Measurements from ENCODE around the gene AUH.

Gene AUH

GRCh38 chr9:91338681-91339080, 23.0 kb downstream of the AUH start:
- no peak for DNase-seq (ENCODE audit: low spot score)

GRCh38 chr9:91336786-91337185, 24.9 kb downstream of the AUH start:
- DNase-seq (ENCODE audit: low spot score), result no peak

DNA sequence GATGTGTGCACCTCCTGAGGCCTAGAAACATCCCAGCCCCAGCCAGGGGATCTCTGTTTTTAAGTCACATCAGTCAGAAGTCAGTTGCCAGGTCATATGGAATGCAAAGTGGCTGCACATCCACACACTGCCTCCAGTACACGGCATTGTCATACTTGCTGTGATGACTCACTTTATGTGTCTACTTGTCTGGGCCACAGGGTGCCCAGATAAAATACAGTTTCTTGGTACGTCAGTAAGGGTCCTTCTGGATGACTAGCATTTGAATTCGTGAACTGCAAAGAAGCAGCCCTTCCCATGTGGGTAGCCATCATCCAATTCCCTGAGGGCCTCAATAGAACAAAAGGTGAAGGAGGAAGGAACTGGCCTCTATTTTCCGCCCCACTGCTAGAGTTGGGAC, 27.7 kb downstream of the AUH start:
- DNase-seq (ENCODE audit: low spot score), result no peak

- no peak for DNase-seq (ENCODE audit: low spot score)
These were observed 28.2 kb downstream of the AUH start for GRCh38 chr9:91333551-91333950.

- DNase-seq (ENCODE audit: low spot score), result no peak
These were observed 29.0 kb downstream of the AUH start for GRCh38 chr9:91332546-91333231.

GRCh38 chr9:91331849-91332248, 29.9 kb downstream of the AUH start:
- DNase-seq (ENCODE audit: low spot score), result no peak

DNA sequence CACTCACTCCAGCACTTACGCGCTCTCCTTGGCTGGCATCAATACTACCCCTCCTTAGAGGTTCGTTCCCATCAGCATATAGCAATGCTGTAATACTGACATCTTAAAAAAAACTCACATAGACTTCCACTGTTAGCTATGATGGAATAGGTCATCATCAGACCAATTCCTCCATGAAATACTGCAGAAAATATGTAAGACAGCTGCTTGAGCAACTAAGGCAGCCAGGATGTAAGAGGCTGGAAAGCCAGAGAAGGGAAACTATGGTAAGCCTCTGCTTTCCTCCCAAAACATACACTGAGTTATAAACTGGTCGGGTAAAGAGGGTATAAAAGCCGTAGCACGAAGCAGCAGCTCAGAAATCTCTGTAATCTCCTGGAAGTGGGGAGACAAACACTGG, 33.5 kb downstream of the AUH start:
- DNase-seq (ENCODE audit: low spot score), result no peak

DNA sequence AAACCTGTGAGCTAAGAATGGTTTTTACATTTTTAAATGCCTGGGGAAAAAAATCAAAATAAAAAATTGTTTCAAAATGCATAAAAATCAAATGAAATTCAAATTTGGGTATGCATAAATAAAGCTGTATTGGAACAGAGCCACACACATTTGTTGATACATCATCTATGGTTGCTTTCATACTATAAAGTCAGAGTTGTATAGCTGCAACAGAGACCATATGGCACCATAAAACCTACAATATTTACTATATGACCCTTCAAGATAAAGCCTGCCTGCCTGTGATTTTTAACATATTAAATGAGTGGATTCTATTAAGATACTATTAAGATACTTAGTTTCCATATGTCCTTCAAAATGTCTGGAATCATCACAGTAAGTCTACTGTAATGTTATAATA, 40.0 kb downstream of the AUH start:
- no peak for DNase-seq (ENCODE audit: low spot score)

DNA sequence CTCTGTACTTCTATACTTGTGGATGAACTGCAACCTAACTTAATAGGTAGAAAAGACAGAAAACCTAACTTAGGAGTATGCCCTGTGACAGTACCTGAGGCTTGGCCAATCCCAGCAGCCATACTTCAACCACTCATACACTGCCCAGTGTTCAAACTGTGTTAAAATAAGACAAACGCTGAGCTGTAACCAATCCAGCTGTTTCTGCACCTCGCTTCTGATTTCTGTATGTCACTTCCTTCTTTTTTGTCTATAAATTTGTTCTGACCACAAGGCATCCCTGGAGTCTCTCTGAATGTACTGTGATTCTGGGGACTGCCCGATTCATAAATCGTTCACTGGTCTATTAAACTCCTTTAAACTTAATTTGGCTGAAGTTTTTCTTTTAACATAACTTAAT, 41.4 kb downstream of the AUH start:
- no peak for DNase-seq (ENCODE audit: low spot score)

DNA sequence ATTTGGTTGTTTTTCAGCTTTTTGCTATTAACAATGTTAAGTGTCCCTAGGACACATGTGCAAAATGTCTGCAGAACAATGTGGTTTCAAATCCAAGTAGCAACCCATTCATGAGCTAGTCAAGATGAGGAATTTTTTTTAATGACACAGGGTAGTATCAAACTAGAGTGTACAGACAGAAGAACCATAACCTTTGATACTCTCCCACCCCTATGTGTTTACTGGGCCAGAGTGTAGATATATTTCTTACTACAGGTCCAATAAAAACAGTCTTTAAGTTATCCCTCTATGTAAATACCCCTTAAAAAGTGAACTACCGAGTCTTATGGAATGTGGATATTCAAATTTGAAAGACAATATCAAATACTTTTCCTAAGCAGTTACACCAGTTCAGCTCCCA, 45.6 kb downstream of the AUH start:
- no peak for DNase-seq (ENCODE audit: low spot score)

- no peak for DNase-seq (ENCODE audit: low spot score)
These were observed 46.5 kb downstream of the AUH start for GRCh38 chr9:91315191-91315590.

DNA sequence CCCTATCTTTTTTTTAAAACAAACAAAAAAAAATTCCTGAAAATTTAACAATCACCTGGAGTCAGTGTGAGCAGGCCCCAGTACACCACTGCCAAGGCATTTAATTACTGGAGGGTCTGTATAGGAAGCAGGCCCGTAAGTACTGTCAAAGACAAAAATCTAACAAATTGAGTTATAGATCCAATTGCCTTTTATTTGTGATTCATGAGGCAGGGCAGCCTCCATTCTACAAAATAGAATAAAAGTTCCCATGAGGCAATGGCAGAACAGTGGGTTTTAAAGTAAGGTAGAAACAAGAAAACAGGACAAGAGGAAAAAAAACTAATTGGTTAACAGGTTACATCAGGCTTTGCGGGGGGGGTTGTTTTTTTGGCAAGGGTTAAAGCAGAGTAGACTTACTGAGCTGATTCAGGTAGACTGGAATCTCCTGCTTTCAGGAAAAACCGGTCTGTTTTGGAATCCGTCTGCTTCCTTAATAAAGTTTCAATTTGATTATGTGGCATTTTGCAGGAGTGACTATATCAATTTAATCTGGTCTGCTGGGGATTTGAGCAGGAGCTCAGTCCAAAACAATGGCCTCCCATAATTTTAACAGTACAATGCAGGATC, 48.9 kb downstream of the AUH start:
- no peak for DNase-seq (ENCODE audit: low spot score)

DNA sequence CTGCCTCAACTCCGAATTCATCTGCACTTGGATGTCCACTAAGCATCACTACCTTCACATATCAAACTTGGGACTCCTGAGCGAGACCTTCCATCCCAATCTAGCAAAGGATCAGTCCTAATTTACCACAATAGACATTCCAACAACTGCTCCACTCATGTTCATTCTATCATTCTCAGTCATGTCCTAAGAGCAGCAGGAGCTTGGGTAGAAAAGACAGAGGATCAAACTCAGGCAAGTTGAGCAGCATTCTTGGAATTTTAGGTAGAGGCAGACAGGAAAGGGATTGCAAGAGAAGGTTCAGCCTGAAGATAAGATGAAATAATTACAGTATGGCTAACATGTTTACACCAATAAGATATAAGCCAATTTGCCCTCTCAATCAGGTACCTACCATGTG, 51.7 kb downstream of the AUH start:
- no peak for DNase-seq (ENCODE audit: low spot score)

DNA sequence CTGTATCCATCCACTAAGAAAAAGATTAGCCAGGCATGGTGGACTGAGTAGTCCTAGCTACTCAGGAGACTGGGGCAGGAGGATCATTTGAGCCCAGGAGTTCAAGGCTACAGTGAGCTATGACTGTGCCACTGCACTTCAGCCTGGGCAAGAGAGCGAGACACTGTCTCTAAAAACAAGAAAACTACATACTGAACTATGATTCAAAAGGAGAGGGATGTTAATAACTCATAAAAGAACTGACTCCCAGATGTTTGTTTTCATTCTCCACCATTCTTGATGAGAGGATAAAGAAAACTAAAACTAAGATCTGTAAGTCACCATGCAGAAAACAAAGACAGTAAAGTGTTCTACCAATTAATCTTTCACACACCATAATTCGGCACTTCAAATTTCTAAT, 53.5 kb downstream of the AUH start:
- DNase-seq (ENCODE audit: low spot score), result no peak

DNA sequence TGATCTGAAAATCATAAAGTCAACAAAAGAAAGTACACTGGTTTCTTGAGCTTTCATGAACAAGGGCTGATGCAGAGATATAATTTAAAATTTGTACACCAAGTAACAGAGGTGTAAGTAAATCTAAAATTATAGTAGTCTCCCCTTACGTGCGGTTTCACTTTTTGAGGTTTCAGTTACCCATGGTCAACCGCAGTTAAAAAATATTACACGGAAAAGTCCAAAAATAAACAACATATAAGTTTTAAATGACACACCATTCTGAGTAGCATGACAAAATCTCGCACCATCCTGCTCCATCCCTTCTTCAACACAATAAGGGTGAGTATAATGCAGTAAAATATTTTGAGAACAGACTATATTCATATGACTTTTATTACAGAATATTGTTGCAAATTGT, 54.4 kb downstream of the AUH start:
- no peak for DNase-seq (ENCODE audit: low spot score)

DNA sequence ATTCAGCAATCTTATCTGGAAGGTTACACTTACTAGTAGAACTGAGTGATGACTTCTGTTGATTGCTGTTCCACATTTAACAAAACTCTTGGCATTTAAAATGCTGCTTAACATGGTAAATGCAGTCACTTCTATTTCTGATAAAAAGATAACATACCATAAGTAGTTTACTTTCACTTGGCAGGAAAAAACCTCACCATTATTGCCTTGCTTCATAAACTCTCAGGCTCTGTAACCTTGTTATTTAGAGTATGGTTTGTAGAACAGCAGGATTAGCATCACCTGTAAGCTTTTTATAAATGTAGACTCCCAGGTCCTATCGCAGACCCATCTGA, 55.5 kb downstream of the AUH start:
- DNase-seq (ENCODE audit: low spot score), result no peak

- no peak for DNase-seq (ENCODE audit: low spot score)
These were observed 56.0 kb downstream of the AUH start for GRCh38 chr9:91305596-91306295.

GRCh38 chr9:91303741-91304415, 57.8 kb downstream of the AUH start:
- peak; percentile 12 for DNase-seq (ENCODE audit: low spot score)

DNA sequence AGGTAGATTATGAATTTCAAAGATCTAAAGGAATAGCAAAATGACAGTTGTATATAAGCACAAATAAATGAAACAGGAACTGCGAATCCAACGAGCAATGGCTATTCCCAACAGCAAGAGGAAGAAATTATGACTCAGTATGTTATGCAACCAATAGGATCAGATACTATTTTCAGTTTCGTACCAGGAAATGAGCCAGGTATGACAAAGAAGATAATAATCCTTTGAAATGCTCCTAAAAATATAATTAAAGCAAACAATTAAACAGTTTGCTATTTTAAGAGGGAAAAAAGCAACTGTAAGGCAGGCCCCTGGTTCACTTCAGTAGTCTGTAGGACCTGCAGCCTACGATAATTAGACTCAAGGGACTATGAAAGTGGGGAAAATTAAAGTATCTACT, 58.9 kb downstream of the AUH start:
- DNase-seq (ENCODE audit: low spot score), result peak; percentile 8

- DNase-seq (ENCODE audit: low spot score), result no peak
These were observed 60.6 kb downstream of the AUH start for GRCh38 chr9:91301161-91301560.

DNA sequence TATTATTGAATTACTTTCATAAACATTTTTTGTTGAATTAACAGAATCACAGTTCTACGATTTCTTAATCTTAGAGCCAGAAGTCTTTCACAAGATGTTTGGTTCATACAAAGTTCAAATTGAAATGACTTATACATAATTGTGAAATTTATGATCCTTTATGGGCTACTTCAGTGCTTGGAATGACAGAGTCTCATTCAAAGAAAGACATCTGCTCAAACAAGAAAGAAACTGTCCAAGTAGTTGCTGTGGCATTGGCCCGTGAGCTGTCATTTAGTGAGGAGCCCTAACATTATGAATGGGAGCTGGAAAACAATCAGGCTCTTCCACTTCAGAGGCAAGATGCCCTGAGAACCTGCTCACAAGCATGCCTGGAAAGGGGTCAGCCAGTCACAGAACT, 63.4 kb downstream of the AUH start:
- DNase-seq (ENCODE audit: low spot score), result no peak

DNA sequence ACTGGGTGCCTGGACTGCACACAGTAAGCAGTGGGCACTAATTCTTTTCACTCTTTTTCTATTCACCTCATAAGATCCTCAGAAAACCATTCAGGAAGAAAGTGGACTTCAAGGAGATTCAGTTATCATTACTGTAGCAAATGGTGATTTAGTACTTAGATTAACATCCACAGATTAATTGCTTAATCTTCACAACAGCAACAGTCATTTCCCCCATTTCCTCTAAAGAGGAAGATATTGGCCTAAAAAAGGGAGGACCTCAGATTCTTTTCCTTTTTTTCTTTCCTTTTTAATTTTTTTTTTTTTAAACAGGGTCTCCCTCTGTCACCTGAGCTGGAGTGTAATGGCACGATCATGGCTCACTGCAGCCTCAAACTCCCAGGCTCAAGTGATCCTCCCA, 64.4 kb downstream of the AUH start:
- no peak for DNase-seq (ENCODE audit: low spot score)

- DNase-seq (ENCODE audit: low spot score), result no peak
These were observed 65.4 kb downstream of the AUH start for GRCh38 chr9:91296354-91296753.
